CD4-positive, alpha-beta T cell treated with Interleukin-15 for 4 hours (primary cell): ENCODE data around the gene CPNE4.

Experiments used
- DNase-seq: peaks from one replicate; pipeline ENCODE4 v3.0.0-alpha.2; 2020; ENCODE audit warnings: low spot score

Gene CPNE4

GRCh38 chr3:131692356-131692755 is 342.5 kb downstream of the CPNE4 start:
- DNase-seq = no peak

DNA sequence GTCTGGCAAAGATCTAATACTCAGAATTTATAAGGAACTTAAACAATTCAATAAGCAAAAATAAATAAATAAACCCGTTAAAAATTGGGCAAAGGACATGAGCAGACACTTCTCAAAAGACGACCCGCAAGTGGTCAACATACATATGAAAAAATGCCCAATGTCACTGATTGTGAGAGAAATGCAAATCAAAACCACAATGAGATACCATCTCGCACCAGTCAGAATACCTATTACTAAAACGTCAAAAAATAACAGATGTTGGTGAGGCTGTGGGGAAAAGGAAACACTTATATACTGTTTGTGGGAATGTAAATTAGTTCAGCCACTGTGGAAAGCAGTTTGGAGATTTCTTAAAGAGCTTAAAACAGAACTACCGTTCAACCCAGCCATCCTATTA is 344.0 kb downstream of the CPNE4 start:
- no peak for DNase-seq

- no peak for DNase-seq
Measured at GRCh38 chr3:131688370-131688769, 346.4 kb downstream of the CPNE4 start.

- no peak for DNase-seq
Measured at GRCh38 chr3:131669600-131669999, 365.2 kb downstream of the CPNE4 start.

DNA sequence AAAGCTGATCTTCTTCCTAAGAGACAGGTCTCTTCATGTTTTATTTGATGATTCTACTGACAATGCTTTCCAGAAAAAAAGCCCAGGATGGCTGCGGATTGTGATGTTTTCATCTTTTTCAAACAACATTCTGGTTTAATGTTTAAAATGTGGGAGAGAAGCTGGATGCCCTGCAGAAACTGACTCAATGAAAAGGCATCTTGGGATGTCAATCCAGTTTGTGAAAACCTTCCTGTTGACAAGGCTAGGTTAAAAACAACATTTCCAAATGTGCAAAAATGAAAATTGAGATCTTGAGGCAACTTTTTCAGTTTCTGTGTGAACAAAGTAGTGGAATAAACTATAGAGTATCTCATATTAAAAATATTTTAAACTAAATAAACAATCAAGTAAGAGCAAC is 376.0 kb downstream of the CPNE4 start:
- no peak for DNase-seq

DNA sequence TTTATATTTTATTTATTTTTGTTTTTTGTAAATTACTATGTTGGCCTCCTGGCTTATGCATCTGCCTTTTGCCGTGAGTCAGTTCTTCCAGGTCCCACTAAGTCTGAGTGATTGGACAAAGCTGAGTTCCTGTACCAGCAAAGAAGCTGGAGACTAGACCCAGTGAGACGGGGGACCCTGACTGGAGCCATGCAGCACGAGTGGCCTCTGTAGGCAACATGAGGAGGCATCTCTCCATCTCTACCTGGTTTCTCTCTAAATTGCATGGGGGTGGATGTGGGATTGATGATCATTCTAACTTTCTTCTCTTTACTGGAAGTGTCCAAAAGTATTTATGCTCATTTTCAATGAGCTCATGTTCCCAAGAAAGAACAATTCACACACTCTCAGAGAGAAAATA is 376.7 kb downstream of the CPNE4 start:
- no peak for DNase-seq

GRCh38 chr3:131655070-131655690 is 379.6 kb downstream of the CPNE4 start:
- no peak for DNase-seq

- DNase-seq = no peak
Measured at GRCh38 chr3:131645638-131646037, 389.2 kb downstream of the CPNE4 start.

DNA sequence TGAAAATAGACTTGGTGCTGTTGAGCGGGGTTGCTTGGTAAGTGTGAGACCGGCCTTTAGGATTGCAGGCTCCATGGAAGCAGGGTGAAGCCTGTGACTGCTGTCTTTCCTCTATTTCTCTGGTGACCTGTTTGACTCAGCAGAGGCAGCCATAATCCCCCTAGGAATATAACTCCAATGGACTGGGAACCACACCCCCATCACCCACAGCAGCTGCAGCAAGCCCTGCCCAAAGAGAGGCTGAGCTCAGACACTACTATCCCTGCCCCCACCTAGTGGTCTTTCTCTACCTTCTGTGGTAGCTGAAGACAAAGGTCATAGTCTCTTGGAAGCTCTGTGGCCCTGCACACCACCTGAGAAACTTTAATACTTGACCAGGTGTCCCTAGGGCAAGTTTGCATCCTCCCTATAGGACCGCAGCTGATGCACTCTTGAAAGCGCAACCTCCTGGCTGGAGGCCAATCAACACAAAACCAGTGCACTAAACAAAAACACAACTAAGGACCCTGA is 398.5 kb downstream of the CPNE4 start:
- no peak for DNase-seq

GRCh38 chr3:131630807-131631206 is 404.0 kb downstream of the CPNE4 start:
- no peak for DNase-seq

GRCh38 chr3:131630097-131630496 is 404.7 kb downstream of the CPNE4 start:
- no peak for DNase-seq

- DNase-seq = no peak
Measured at GRCh38 chr3:131623431-131623830, 411.4 kb downstream of the CPNE4 start.

GRCh38 chr3:131622726-131623125 is 412.1 kb downstream of the CPNE4 start:
- no peak for DNase-seq

- DNase-seq = no peak
Measured at GRCh38 chr3:131620977-131621376, 413.8 kb downstream of the CPNE4 start.

- DNase-seq = no peak
Measured at GRCh38 chr3:131619821-131620220, 415.0 kb downstream of the CPNE4 start.

DNA sequence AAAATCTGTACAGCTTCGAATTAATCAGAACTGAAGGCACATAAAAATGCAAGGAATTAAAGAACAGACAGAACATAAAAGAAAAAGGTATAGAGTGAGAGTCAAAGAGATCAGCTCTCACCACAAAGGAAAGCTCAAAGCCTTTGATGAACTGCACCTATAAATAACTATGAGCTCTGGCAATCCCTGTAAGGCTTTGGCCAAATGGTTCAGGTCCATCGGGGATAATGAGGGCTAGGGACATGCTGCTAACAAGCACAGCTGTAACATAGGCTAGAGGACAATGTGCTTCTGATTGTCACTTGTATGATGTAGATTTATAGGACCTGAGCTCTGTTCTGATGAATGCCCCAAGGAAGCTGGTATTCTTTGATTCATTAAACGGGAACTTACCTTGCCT is 418.1 kb downstream of the CPNE4 start:
- DNase-seq = no peak

GRCh38 chr3:131612745-131613144 is 422.1 kb downstream of the CPNE4 start:
- no peak for DNase-seq

DNA sequence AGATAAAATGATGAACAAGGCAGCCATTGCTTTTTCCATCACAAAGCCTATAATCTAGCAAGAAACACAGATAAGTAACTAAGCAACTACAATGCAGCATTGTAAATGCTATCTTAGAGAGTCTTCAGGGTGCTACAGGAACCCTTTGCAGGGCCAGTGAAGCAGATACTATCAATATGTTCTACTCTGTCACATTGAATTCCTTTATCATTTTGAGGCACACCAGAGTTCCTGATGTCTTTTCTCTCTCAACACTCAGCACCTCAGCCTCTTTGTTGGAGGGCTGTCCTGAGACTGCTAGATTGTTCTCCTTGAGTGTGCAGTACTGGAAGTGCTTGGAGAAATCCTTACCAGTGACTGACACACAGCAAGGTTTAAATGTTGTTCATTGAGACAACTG is 424.6 kb downstream of the CPNE4 start:
- DNase-seq = no peak

- no peak for DNase-seq
Measured at GRCh38 chr3:131608741-131609140, 426.1 kb downstream of the CPNE4 start.

DNA sequence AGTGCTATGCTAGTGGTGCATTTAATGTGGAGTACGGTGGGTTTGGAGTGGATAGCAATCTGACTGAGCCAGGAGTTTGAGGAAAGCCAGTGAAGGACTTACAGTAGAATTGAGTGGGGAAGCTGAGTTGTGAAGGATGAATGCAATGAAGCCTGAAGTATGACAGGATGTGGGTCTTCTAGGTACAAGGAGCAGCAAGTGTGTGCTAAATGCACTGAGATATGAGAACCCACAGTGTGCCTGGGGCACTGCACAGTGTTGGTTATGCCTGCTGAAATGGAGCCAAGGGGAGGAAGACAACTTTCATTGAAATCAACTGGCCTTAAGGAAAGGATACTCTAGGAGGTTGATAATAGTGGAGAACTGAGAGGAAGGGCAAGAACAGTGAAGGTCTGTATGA is 426.5 kb downstream of the CPNE4 start:
- DNase-seq = no peak

GRCh38 chr3:131605916-131606315 is 428.9 kb downstream of the CPNE4 start:
- DNase-seq = no peak

DNA sequence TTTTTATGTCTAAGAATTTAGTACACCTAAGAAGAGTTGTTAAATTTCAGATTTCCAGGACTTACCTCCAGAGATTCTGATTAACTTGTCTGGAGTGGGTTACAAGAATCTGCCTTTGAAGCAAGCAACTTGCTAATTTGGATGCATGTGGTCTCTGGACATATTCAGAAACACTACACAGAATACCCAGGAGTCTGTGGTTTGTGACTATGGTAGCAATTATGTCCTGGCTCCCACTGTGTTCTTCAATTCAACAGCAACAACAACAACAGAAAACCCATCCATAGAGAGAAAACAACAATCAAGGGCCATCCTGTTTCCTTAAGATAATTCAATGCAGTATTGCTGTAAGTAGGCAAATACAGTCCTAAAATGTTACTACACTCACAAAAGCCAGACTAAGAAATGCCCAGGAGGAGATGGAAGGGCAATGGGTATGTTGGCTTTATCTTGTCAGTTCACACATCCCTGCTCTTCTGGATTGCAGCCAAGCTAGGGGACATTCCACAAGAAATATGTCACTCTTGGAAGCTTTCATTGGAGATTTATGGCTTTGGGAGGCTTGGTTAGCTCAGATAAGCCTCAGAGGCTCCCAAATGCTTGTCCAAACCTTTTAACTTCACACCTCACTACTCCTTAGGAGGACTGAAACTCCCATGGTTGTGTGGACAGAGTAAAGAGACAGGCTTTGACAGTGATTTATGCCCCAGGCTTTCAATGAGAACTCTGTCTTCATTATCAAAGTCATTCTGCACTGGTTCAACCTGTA is 432.6 kb downstream of the CPNE4 start:
- DNase-seq = no peak

DNA sequence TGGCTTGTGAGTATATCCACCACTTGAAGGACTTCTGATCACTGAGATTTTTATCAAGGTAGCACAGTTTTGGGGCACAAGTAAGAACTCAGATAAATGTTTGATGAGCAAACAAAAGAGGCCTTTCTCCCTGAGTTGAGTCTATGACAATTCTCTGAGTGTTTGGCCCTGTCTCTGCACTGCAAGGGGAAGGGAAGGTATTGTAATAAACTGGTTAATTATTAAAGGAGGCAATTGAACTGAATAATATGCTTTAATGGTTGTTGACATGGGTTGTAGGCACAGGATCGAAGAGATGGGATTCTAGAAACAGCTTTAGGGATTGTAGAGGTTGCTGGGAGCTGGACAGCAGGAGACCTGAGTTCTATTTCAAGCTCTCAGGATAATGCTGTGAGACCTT is 437.0 kb downstream of the CPNE4 start:
- DNase-seq = no peak

- DNase-seq = no peak
Measured at GRCh38 chr3:131596884-131597283, 437.9 kb downstream of the CPNE4 start.
